ENCODE measurements around the gene LHPP.

LHPP gene

DNA sequence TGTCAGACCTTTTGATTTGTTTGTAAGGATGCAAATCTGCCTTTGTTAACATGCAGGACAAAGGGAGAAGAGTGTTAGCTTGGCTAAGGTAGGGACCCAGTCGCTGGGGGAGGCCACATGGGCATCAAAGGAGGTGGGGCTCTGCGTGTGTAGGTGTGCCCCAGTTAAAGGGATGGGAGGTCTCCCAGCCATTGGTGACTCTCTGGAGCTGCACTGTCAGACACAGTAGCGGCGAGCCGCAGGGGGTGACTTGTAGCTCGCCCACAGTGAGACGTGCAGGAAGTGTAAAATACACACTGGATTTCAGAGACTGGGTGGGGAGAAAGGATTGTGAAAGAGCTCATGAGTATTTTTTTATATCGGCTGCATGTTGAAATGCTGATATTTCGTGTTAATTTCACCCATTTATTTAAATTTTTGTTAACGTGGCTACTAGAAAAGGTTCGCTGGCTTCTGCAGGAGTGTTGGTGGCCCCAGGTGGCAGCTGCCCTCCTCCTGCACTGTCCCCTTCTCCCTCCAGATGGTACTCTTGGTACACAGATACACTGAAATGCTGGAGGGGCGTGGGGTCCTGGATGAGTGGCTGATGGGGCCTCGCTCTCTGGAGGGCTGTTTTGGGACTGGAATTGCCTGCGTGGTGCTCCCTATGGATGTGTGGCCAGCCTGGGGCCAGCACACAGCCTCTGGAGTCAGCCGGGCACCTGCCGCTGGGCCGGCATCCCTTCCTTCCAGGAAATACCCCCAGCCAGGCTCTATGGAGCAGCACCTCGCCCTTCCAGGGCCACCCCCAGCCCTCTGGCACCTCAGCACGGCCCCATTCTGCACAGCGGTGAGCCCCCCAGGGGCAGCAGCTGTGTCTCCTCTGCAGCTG lies 59.2 kb downstream of the LHPP start:
- FAIRE-seq, result no peak
- TF ChIP-seq, protein P1, sequence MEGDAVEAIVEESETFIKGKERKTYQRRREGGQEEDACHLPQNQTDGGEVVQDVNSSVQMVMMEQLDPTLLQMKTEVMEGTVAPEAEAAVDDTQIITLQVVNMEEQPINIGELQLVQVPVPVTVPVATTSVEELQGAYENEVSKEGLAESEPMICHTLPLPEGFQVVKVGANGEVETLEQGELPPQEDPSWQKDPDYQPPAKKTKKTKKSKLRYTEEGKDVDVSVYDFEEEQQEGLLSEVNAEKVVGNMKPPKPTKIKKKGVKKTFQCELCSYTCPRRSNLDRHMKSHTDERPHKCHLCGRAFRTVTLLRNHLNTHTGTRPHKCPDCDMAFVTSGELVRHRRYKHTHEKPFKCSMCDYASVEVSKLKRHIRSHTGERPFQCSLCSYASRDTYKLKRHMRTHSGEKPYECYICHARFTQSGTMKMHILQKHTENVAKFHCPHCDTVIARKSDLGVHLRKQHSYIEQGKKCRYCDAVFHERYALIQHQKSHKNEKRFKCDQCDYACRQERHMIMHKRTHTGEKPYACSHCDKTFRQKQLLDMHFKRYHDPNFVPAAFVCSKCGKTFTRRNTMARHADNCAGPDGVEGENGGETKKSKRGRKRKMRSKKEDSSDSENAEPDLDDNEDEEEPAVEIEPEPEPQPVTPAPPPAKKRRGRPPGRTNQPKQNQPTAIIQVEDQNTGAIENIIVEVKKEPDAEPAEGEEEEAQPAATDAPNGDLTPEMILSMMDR (IDR thresholded peaks at IDR 0.05; ENCODE audit: insufficient read depth, missing control alignments), result no peak
- DNase-seq (ENCODE audit: insufficient read length, low spot score), result no peak

DNA sequence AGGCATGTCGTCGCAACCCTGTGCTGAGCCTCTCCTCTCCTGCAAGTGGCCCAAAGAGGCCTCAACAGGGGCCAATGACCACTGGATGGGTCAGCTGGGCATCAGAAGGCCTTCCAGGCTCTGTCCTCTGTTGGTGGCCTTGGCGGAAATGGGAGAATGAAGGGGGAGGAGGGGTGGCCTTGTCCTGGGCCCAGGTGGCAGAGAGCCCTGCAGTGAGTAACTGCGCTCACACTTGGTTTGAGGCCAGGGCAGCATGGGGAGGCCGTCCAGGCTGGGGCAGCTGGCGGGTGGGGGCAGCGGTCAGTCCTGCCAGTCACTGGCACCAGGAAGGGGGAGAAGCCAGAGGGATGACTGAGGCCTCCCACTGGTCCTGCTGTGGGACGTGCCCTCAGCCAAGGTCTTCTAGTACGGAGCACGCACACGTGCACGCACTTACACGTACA lies 59.8 kb downstream of the LHPP start:
- FAIRE-seq, result no peak
- DNase-seq (ENCODE audit: insufficient read length, low spot score), result no peak
- TF ChIP-seq, protein P1 (IDR thresholded peaks at IDR 0.05; ENCODE audit: insufficient read depth, missing control alignments), result no peak

DNA sequence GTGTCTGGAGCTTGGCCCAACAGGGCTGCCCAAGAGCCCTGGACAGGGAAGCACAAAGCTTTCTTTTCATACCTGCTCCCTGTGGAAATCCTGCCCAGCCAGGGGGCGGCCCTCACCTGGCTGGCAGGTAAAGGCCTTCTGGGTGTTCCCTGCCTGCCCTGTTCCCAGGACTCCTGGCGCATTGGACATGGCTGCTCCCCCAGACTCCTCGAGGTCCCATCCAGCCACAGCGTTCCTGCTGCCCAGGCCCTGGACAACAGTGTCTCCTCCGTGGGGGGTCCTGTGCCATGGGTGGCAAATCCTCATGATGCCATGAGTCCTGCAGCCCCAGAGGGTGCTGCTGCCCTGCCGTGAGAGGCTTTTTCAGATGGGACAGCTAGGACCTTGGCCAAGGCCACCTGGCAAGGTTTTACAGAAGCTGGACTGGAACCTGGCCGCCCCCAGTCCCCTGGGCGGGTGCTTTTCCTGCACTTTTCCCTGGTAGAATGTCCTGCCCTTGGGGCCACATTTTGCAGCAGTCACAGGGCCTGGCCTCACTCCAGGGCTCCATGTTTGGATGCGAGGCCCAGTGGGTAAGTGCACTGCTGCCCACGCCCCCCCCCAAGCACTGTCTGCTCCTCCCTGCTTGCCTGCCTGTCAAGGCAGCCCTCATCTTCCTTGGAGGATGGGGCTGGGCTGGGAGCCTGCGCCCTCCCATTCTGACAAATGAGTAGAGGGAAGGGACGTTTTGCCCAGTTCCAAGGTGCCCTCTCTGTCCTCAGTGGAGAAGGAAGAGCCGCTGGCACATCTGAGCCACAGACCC lies 60.7 kb downstream of the LHPP start:
- TF ChIP-seq, protein P1 (IDR thresholded peaks at IDR 0.05; ENCODE audit: insufficient read depth, missing control alignments), result no peak
- no peak for DNase-seq (ENCODE audit: insufficient read length, low spot score)
- no peak for FAIRE-seq

DNA sequence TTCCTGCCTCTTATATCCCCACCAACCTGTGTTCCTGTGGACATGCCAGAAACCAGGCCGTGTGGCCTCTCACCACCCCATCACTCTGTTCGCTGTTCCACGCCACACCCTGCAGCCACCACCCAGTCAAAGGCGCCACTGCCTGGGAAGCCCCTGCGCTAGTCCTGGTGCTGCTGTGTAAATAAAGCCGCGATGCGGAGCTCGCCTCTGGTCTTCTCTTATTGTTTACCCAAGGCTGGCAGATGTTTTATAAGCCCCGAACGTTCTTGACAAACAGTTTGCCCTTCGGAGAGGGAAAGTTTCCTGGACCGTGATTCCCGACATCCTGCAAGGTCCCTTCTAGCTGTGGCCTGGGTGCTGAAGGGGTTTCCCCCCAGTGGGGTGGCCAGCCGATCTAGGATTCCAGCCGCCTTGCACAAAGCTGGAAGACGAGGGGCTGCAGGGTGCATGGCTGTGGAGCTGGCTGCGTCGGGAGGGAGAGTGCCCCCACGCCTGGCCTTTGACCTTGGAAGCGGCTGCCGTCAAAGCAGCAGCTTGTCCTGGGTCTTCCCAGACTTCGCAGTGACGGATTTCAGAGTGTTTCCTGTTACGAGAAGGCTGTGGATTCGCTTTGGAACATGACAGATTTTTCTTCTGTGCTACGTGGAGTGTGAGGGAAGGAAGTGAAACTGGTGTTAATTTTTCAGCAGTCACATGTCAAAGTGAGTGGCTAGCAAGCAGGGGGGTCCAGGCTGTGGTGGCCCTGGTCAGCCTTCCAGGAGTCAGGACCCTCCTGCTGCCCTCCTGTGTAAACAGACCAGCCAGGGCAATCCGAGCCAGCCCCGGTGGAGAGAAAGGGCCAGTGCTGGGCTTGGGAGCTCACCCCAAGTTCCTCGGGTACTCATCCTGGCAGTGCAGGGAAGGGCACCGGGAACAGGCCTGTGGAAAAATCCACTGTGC lies 61.6 kb downstream of the LHPP start:
- DNase-seq (ENCODE audit: insufficient read length, low spot score) (no peak), FAIRE-seq (no peak)
- TF ChIP-seq, protein P1 (IDR thresholded peaks at IDR 0.05; ENCODE audit: insufficient read depth, missing control alignments), result no peak

DNA sequence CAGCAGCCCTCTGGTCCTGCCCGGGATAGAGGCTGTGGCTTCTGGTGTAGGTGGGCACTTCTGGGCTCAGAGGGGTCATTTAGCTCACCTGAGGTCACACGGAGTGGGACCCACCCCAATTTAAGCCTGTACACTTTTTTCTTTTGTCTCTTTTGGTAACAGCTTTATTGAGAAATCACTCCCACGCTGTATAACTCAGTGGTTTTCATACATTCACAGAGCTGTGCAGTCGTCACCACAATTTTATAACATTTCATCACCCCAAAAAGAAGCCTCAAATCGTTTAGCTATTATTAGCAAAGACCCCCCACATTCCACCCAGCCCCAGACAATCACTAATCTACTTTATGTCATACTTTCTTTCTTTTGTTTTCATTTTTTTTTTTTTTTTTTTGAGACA lies 62.3 kb downstream of the LHPP start:
- FAIRE-seq (no peak), DNase-seq (ENCODE audit: insufficient read length, low spot score) (no peak)
- TF ChIP-seq, protein P1 (IDR thresholded peaks at IDR 0.05; ENCODE audit: insufficient read depth, missing control alignments), result no peak

DNA sequence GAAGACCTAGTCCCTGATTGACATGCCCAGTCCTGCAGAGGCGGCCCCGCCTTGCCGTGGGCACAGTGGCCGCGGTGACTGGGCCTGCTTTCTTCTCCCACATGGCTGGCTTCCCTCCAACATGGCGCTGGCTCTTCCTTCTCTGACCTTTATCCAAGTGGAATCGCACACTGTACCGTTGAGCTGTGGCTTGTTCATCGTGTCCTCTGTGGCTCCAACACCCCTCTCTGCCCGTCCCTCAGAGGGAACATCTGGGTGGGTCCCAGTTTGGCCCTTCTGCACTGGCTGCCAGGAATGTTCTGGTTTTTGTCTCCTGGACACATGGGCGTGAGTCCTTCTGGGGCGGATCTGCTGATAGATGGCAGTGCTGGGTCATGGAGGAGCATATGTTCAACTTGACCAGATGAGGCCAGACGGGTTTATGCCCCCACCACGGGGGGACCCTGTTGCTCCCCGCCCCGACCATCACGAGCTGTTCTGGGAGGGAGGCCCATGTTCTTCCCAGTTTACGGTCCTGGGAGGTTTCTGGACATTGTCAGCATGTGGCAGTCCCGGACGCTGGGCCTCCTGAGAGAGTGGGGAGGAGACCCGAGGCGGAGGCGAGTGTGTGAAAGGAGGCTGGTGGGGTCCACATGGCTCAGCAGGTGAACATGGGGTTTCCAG lies 63.5 kb downstream of the LHPP start:
- no peak for DNase-seq (ENCODE audit: insufficient read length, low spot score)
- FAIRE-seq, result no peak
- TF ChIP-seq, protein P1 (IDR thresholded peaks at IDR 0.05; ENCODE audit: insufficient read depth, missing control alignments), result no peak

Measured in D721Med (cell line).